Putamen (tissue), 1 donor: ENCODE data around the gene HTR6.
"Not testable (repeated sequence)": the region's sequence is repeated elsewhere in the genome, so short reads cannot be mapped to it uniquely, and the experiment has no call there.

ENCODE experiments used
- DNase-seq: peaks from one replicate; pipeline ENCODE4 v3.0.0-alpha.2; 2016; ENCODE audit warnings: low spot score

The HTR6 gene

DNA sequence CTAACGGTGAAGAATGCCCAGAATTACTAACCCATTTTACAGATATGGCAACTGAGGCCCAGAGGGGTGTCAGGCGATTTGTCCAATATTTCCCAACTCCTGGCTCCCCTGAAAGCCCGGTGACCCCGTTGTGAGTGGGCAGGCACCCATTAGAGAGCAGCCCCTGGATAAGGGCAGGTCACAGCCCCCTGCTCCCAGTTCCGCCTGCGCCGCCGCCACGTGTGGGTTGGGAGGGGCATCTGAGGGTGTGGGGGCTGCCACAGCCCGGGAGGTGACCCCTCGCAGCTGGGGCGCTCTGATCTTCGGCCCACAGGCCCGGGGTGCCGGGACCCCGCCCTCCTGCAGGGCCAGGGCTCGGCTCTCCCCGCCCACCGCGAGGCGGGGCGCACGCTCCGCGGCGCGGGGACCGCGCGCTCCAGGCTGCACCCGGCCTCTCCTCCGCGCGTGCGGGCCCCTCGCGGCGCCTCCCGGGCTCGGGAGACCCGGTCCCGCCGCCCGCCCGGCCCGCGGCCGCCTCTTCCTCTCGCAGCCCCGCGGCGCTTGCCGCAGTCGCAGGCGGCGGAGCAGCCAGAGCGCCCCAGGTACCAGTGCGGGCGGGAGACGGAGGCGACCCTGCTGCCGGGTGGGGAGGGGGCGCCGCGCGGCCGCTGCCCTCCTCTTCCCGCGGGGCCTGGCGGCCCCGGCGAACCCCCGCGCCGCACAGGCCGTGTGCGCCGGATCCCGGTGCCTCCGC, at the start of gene HTR6:
HTR6 (plus strand) TSS at position 423 of the 733 bp plus-strand sequence. CDS start 879 bp downstream, outside the sequence.
- no peak for DNase-seq

DNA sequence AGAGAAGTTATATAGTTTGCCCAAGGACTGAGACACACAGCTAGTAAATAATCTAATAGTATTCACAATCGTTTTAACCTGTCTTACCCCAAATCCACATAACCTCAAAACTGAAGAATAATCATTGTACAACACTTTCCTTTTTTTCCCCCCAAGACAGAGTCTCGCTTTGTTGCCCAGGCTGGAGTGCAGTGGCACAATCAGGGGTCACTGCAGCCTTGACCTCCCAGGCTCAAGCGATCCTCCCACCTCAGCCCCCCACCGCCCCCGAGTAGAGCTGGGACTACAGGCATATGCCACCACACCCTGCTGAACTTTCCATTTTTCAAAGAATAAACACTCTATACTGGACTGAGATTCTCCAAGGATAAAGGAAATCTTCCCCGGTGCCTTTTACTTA, 49.2 kb upstream of the HTR6 start:
- DNase-seq: no peak

DNA sequence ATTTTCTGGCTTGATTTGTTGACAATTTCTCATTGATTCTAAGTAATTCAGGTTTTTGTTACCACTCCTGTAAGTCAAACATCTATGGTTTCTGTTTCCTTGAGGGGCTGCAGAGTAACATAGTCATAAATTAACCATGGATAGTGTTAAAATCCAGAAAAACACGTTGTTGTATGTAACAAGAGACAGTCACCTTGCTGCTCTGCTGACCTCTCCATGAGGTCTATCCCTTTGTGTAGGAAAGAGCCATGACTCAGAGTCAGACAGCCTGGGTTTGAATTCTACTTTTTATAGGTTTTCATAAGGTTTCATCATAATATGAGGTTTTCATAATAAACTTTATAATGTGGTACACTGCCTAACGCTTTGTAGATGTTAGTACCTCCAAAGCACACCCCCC, 48.2 kb upstream of the HTR6 start:
- DNase-seq: no peak

DNA sequence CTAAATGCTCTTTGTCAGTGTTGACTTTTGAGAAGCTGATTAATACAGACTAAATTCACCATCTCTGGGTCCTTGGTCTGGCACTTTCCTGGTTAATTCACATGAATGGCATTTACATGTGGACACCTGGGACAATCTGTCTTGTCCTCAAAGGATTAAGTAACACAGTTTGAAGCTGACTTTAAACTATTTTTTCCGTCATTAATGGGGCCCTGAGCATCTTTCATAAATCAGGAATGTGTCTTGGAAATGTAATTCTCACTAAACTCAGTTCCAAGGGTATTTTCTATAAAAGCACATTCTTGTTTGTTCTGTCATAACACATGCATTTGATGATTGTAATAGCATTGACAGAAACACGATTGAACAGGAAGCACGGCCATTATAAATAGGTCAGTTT, 47.3 kb upstream of the HTR6 start:
- DNase-seq: no peak

DNA sequence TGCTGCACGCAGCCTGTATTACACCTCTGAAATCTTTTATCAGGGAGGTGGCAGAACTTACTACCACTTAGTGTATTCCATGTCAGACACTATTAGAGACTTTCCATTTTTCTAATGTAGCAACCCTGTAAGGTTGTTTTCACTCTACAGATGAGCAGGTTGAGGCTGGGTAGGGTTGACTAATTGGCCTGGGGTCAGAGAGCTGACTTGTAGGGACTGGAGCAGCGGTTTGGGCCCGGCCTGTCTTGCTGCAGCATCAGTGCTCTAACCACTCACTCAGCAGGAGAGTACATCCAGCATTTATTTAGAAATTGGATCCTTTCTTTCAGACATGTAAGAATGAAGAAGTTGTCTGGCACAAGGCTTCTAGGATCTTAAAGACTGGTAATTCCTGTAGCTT, 46.2 kb upstream of the HTR6 start:
- DNase-seq: no peak

DNA sequence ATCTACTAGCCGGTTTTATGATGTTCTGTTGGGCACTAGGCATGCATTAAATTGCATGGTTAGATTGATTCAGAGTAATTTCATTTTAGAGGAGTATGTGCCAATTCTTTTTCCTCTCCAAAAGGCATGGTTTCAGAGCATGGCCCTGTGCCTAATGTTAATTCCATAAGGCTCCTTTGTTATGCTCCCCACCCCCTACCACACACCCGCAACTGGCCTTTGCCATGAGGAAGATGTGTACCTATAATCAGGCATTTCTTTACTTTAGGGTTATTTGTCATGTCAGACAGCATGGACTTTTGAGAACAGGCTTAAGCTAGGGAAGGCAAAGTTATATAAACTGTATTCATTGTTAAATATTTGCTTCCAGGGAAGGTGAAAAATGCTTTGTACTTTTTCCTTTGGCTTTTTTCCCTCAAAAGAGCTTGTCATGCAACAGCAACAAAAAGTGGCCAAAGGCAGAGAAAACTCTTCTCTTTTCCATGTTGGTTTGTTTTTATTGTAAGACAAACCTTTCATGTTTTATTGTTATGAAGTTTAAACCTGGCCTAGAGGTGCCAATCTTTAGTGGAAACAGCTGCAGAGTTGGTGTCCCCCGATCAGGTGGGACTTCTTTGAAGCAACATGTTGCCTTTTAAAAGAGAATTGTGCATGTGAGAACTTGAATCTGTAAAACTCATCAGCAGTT, 44.8 kb upstream of the HTR6 start:
- DNase-seq: no peak

DNA sequence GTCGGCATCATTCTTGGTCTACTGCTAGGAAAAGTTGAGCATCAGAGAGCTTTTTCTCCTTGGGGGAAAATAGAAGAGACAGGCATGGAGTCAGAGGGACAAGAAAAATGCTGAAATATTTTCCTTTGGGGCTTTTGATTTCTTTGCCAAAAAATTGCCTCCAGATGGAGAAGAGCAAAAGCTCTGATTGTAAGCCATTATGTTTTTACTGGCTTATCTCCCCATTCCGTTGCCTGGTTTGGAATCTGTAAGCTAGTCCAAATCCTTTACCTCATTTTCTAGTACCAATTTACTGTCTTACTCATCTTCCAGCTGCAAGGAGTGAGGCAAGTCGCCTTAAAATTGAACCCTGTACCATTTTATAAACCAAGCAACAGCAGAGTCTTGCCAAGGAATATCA, 43.9 kb upstream of the HTR6 start:
- no peak for DNase-seq

DNA sequence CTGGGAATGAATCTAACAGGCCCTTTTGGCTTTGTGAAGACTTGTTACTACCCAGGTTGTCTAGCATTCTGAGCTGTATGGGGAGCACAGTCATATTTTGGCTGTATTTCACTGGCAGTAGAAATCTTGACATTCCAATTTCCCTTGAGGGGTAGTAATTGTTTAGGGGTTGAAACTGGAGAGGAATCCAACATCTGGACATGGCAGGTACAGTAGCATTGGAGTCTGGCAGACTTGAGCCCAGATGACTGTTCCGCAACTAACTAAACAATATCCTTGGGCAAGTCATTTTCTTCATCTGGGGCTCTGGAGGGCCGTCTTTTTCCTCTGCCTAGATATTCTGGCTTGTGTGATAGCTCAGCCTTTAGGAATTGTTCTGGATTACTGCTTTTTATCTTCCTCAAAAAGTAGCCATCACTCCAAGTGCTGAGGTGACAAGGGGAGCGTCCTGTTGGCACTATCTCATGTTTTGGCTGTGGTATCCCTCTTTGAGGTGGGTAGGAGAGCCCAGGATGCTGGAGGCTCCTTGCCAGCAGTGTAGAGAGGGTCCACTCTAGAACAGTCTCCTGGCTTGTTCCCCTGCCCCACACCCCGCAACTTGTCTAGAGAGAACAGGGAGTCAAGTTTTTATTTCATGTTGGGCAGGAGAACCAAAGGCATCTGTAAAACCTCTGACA, 43.3 kb upstream of the HTR6 start:
- no peak for DNase-seq

DNA sequence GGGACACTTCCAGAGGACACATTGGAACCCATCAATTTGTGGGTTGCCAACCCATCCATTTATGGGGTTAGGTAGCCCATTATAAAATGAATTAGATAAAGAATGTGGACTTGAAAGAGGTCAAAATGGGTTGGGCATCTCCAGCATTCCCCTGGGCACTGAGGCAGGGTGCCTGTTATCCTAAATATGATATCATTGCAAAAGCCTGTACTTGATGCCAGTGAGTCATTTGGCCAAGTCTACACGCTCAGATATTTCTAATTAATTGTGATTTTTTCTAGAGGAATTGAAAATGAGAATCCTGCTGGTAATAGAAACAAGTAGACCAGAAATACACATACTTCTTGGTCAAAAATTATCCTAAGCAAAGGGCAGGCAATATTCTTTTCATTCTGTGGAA, 42.5 kb upstream of the HTR6 start:
- DNase-seq: no peak

DNA sequence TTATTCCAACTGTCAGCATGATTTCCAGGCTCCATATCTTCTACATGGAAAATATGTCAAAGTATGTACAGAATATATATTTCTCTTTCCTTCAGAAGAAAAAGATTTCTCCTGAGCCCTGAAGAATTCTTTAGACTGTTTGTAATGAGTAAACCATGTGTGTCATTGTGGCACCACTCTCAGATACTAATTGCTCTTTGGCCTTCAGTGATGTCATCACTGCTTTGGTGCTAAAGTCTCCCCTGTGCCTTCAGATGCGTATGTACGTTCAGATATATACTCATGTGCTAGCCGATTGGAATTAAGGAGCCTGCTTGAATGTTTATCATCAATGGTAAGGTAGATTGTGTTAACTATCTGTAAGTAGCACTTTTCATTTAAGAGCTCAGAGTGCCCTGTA, 41.2 kb upstream of the HTR6 start:
- DNase-seq: no peak

DNA sequence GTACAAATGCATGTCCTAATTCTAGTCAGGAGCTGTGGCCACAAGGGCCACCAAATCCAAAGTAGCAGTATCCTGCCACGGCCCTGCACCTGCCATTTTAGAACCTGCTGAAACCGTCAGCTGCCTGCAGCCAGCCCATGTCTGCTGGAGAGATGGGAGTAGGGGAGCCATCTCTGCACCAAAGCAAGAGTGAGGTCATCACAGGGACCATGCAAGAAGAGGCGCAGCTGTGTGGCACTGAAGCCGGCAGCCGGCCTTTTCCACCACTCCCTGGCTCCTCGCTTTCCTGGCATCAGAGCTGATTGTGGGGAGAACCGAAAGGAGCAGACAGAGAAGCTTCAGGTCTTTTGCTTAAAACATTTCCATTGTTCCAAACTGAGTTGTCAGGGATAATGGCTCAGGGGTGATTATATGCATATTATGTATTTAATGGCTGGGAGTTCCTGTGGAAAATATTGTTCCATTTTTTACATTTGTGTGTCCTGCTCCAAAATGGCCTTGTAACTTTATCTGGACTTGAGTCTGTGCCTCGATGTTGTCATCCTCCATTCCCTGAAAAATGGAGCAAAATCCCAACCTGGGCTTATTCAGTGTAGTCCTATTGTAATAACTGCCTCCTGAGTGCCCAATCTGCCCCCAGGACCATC, 39.3 kb upstream of the HTR6 start:
- no peak for DNase-seq

DNA sequence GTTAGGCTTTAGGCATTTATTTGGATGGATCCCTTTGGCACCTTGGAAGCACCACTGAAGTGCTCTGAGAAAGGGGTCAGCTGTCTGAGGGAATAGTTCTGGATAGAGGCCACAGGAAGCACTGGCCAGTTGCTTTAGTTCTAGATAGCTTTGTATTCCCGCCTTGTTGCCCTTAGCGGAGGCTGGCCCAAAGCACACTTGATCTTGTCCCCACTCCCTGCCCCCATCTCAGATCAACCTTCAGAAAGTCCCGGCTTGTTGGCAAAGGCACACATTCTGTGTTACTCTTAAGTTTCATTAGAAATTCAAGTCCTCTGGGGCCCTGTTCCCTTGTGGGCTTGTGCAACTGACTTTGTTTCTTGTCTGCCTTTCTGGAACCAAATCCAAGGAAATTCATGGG, 35.8 kb upstream of the HTR6 start:
- DNase-seq: no peak

DNA sequence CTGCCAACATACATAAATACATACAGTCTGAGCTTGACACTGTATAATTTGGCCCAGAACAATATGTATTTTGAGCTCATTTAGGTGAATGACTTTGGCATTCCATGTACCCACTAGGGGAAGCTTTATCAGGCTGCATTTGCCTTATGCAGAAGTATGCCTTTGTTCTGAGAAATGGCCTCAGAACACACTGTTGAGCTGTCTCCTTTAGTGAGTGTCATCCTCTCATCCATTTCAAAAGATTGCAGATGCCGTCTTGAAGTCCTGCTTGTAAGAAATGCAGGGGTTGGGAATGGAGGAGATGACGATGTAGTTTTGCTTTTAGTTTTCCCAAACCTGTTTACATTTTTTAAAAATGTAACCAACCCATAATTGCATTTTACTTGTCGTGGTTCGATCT, 35.3 kb upstream of the HTR6 start:
- DNase-seq: no peak

DNA sequence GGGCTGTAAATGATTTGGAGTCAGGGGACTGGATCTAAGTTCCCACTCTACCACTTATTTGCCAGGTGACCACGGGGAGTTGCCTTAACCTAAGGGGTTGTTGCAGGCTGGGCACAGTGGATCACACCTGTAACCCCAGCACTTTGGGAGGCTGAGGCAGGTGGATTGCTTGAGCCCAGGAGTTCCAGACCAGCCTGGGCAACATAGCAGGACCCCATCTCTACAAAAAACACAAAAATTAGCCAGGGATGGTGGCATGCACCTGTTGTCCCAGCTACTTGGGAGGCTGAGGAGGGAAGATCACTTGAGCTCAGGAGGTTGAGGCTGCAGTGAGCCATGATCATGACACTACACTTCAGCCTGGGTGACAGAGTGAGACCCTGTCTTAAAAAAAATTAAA, 34.5 kb upstream of the HTR6 start:
- not testable (repeated sequence) for DNase-seq

DNA sequence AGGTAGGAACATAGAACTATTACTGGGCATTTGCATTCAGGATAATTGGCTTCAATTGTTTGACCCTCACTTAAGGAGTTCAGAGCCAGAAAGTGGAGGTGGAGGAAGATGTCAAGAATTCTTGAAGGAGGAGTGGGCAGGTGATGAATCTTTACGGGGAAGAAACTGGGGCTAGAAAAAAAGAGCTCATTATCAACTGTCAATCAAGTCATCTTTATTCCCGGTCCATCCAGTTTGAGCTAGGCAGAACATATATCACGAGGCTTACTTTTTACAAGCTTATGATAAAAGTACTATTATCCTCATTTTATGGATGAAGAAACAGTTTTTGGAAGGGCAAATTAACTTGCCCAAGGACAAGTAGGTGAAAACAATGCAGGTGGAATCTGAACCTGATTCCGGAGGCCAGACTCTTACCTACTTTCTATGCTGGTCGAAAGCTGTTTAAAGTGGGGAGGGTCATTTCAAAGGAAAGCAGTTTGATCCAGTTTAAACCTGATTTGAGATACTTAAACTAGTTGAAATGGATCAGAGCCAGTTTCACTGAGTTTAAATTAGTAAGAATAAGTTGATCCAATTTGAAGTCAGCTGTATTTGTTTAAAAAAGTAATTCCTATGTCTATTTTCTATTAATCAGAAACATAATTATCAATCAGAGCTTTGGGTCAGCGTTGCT, 33.8 kb upstream of the HTR6 start:
- DNase-seq: no peak

DNA sequence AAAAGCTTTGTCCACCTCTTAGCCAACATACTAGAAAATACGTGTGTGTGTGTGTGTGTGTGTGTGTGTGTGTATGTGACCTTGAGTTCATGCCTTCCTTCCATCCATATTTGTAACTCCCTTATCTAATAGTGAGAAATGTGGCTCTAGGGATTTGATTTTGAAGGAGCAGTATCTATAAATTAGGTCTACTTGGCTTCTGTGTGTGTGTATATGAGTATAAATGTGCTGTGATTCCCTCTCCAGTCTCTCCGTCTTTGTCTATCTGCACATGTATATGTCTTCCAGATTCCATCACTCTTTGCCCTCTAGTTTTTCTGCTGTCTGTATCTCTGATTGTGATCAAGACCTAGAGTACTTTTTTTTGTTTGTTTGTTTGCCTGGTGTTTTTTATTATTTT, 32.5 kb upstream of the HTR6 start:
- DNase-seq: no peak

DNA sequence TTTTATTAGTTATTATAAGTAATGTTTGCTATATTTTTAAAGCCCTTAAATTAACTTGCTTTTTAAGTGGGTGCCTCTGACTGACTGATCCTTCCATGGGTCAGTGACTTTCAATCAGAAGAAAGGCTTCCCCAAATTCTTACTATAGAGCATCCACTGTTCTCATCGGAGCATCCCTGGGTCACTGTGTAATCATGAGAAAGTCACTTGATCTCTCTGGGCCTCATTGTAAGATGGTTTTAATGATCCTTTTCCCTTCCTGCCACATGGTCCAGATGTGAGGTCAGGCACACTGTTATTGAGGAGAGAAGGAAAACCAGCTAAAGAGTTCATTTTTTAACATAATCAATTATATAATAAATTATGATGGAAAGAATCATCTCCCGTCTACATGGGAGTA, 31.6 kb upstream of the HTR6 start:
- DNase-seq: no peak

DNA sequence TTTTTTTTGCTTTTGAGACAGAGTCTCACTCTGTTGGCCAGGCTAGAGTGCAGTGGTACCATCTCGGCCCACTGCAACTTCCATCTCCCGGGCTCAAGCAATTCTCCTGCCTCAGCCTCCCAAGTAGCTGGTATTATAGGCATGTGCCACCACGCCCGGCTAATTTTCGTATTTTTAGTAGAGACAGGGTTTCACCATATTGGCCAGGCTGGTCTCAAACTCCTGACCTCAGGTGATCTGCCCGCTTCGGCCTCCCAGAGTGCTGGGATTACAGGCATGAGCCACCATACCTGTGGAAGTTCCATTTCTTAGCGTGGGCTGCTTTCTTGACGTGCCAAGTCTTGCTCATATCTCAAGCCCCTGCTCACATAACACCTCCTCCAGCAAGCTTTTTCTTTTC, 29.6 kb upstream of the HTR6 start:
- DNase-seq: not testable (repeated sequence)

DNA sequence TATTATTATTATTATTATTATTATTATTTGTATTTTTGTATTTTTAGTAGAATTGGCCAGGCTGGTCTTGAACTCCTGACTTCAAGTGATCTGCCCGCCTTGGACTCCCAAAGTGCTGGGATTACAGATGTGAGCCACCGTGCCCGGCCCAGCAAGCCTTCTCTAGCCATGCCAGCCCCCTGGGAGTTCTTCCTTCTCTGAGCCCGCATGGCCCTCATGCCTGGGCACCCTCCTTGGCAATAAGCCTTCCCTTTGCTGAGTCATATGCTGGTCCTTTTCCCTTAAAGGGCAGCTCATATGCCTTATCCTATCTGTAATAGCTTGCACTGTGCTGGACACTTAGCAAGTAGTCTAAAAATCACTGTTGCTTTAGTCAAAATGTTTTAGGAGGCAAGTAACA, 29.0 kb upstream of the HTR6 start:
- no peak for DNase-seq

DNA sequence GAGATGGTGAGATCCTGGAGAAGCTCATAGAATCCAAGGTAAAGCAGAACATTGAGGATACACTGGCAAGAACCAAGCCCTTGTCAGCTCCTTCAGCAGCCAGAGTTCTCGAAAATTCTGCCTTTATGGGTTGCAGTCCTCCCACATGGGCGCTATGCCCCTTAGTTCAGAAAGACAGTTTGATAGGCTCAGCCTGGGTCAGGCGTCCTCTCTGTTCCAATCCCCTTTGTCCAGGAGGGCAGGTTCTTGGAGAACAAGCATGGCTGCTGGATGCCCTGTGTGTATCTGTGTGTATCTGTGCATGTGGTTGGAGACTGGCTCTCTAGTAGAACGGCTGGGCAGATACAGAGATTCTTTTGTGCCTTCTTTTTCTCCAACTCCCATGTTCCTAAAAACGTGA, 28.6 kb upstream of the HTR6 start:
- no peak for DNase-seq

DNA sequence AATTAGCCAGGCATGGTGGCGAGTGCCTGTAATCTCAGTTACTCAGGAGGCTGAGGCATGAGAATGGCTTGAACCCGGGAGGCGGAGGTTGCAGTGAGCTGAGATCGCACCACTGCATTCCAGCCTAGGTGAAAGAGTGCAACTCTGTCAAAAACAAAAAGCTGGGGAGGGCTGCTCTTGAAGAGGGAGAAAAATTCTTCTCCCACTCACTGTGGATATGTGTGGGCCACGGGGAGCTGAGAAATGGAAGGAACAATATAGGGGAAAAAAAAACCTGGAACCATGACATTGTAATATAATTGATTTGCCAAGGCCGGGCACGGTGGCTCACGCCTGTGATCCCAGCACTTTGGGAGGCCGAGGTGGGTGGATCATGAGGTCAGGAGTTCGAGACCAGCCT, 27.9 kb upstream of the HTR6 start:
- DNase-seq: not testable (repeated sequence)

DNA sequence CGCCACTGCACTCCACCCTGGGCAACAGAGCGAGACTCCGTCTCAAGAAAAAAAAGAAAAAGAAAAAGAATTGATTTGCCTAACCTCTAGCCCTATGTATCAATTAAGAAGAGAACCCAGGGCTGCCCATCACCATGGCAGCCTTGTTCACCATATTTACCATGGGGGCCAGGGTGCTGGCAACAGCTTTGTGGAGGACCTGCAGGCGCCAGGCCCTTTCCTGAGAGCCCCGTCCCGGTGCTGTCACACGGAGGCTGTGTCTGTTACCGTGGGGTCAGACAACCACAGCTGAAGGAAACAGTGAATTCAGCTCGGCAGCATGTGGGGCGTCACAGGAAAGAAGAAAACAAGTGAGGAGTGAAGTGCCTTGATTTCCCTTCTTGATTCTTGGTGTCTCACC, 27.1 kb upstream of the HTR6 start:
- DNase-seq: no peak
